HepG2 (cell line): ENCODE data around the gene KBTBD13. TPM values are rescaled to one million over a fixed set of nuclear protein-coding genes. Genes with fewer than 3 reads are reported as not detected.

Source experiments
- CTCF ChIP-seq: sonication (generic); formaldehyde crosslinking; IDR thresholded peaks from 2 replicates; pipeline ENCODE4 v1.5.0; 2020; ENCODE audit warnings: mild to moderate bottlenecking, missing genetic modification reagents, moderate library complexity
- EED ChIP-seq: sonication (generic); formaldehyde crosslinking; IDR thresholded peaks from 2 replicates; pipeline ENCODE4 v1.5.0; 2020; ENCODE audit warnings: mild to moderate bottlenecking, missing genetic modification reagents
- FOSL2 ChIP-seq: sonication (generic); formaldehyde crosslinking; IDR thresholded peaks from 2 replicates; pipeline ENCODE4 v1.4.0; 2020; ENCODE audit warnings: missing genetic modification reagents
- FOXO1 ChIP-seq: sonication (generic); formaldehyde crosslinking; IDR thresholded peaks from 2 replicates; pipeline ENCODE4 v1.4.0; 2020; ENCODE audit warnings: missing genetic modification reagents
- GMEB1 ChIP-seq: sonication (generic); formaldehyde crosslinking; IDR thresholded peaks from 2 replicates; pipeline ENCODE4 v1.5.1; 2020; ENCODE audit warnings: missing genetic modification reagents, mild to moderate bottlenecking, borderline replicate concordance
- GPN1 ChIP-seq: sonication (generic); formaldehyde crosslinking; IDR thresholded peaks from 2 replicates; pipeline ENCODE4 v1.5.1; 2020; ENCODE audit warnings: missing genetic modification reagents, borderline replicate concordance
- HMGXB4 ChIP-seq, 2 experiments: sonication (generic) in 1 of 2; formaldehyde crosslinking in 1 of 2; IDR thresholded peaks; 2 replicates each; pipeline versions ENCODE4 v1.4.0 to v1.6.1; 2018 to 2020; ENCODE audit warnings: missing genetic modification reagents in 2 of 2, borderline replicate concordance in 1 of 2, low read depth in 1 of 2, mild to moderate bottlenecking in 1 of 2, missing biosample characterization in 1 of 2
- KMT2B ChIP-seq: IDR thresholded peaks from 2 replicates; pipeline ENCODE4 v1.6.1; 2016; ENCODE audit warnings: missing genetic modification reagents, missing compliant biosample characterization
- MXD3 ChIP-seq: IDR thresholded peaks from 2 replicates; pipeline ENCODE4 v1.6.1; 2016; ENCODE audit warnings: mild to moderate bottlenecking, missing biosample characterization, missing genetic modification reagents
- SKIL ChIP-seq: sonication (generic); formaldehyde crosslinking; IDR thresholded peaks from 2 replicates; pipeline ENCODE4 v1.8.0; 2022; ENCODE audit warnings: missing genetic modification reagents, mild to moderate bottlenecking, moderate library complexity, borderline replicate concordance
- SNAPC2 ChIP-seq: sonication (generic); formaldehyde crosslinking; IDR thresholded peaks from 2 replicates; pipeline ENCODE4 v1.8.1; 2022; ENCODE audit warnings: mild to moderate bottlenecking, missing genetic modification reagents
- TBP ChIP-seq: sonication (generic); formaldehyde crosslinking; IDR thresholded peaks from 2 replicates; pipeline ENCODE4 v1.5.0; 2020; ENCODE audit warnings: missing genetic modification reagents
- TOE1 ChIP-seq: sonication (generic); formaldehyde crosslinking; IDR thresholded peaks from 2 replicates; pipeline ENCODE4 v1.4.0; 2020; ENCODE audit warnings: mild to moderate bottlenecking, missing genetic modification reagents
- ZNF3 ChIP-seq: IDR thresholded peaks from 2 replicates; pipeline ENCODE4 v1.7.0; 2017; ENCODE audit warnings: inconsistent platforms
- ZNF34 ChIP-seq: sonication (generic); formaldehyde crosslinking; IDR thresholded peaks from 2 replicates; pipeline ENCODE4 v1.4.0; 2020; ENCODE audit warnings: mild to moderate bottlenecking, missing genetic modification reagents, borderline replicate concordance
- ZNF572 ChIP-seq: sonication (generic); formaldehyde crosslinking; IDR thresholded peaks from 2 replicates; pipeline ENCODE4 v1.5.1; 2020; ENCODE audit warnings: mild to moderate bottlenecking, missing genetic modification reagents
- ZNF749 ChIP-seq: sonication (generic); formaldehyde crosslinking; IDR thresholded peaks from 2 replicates; pipeline ENCODE4 v1.8.0; 2022; ENCODE audit warnings: mild to moderate bottlenecking, missing genetic modification reagents, moderate library complexity, borderline replicate concordance
- ZSCAN31 ChIP-seq: sonication (generic); formaldehyde crosslinking; IDR thresholded peaks from 2 replicates; pipeline ENCODE4 v1.5.0; 2020; ENCODE audit warnings: low read depth, mild to moderate bottlenecking, missing genetic modification reagents
- ZUFSP ChIP-seq: sonication (generic); formaldehyde crosslinking; IDR thresholded peaks from 2 replicates; pipeline ENCODE4 v1.9.0; 2021; ENCODE audit warnings: missing genetic modification reagents, mild to moderate bottlenecking, borderline replicate concordance
- polyA plus RNA-seq, 8 experiments: library from polyadenylated mRNA; depleted of rRNA in 3 of 8; stranded (reverse) in 7 of 8; unstranded in 1 of 8; fragments of >200 nt; fragmentation: Illumina TruSeq in 4 of 8; extraction: Trizol in 4 of 8; gene quantifications; 2 replicates each; pipeline versions ENCODE4 v1.2.1 to v1.2.3, GENCODE V29; 2011 to 2016; ENCODE audit warnings: low read depth in 4 of 8, missing spikeins in 1 of 8, mixed read lengths in 1 of 8; ENCODE audit not compliant: insufficient read depth in 1 of 8
- total RNA-seq, 5 experiments: library from RNA; depleted of rRNA; stranded (reverse); fragments of >200 nt; fragmentation: Illumina TruSeq; extraction: Trizol; gene quantifications; 2 replicates each; pipeline ENCODE4 v1.2.3, GENCODE V29; 2016; ENCODE audit warnings: low read depth in 1 of 5

Gene KBTBD13
- total and polyA plus RNA-seq, 2 of the 13 experiments (the other 11 are each of a cell fraction or from before 2014, with no cell fraction given), result not detected

GRCh38 chr15:65044724-65045481 is 31.6 kb upstream of the KBTBD13 start, which contains the start of gene SLC51B (continued):
- 0 out of 2 replicates have a peak, but pooled peaks have one; percentile 17 for TF ChIP-seq CTCF (CRISPR knock-in tag)
- no peak for TF ChIP-seq TBP (CRISPR knock-in tag)
- TF ChIP-seq ZNF749, result peak; percentile 47; the same call in 1 of the 2 replicates
- TF ChIP-seq KMT2B (CRISPR knock-in tag), result no peak; the same call in 1 of the 2 replicates
- TF ChIP-seq EED (CRISPR knock-in tag), result no peak
- no peak for TF ChIP-seq ZNF34
- TF ChIP-seq ZSCAN31, result peak; percentile 62; the same call in 1 of the 2 replicates
- TF ChIP-seq MXD3 (CRISPR knock-in tag), result no peak
- peak; percentile 54; the same call in 1 of the 2 replicates for TF ChIP-seq GMEB1
- no peak for TF ChIP-seq TOE1 (CRISPR knock-in tag)
- peak in 1 of 2 experiments; percentile 72; a peak in 2 of 4 replicates for TF ChIP-seq HMGXB4 (CRISPR knock-in tag; IDR thresholded peaks at IDR 0.05; ENCODE audit: borderline replicate concordance in 1 of 2, low read depth in 1 of 2)
- TF ChIP-seq FOXO1 (CRISPR knock-in tag), result peak; percentile 92
- TF ChIP-seq SKIL, result peak; percentile 73; the same call in 1 of the 2 replicates
- no peak for TF ChIP-seq ZNF3 (CRISPR knock-in tag)
- no peak for TF ChIP-seq GPN1 (CRISPR knock-in tag)
- 0 out of 2 replicates have a peak, but pooled peaks have one; percentile 75 for TF ChIP-seq ZNF572 (CRISPR knock-in tag)
- peak; percentile 83 for TF ChIP-seq FOSL2 (CRISPR knock-in tag)
- no peak for TF ChIP-seq ZUFSP (CRISPR knock-in tag)
- no peak for TF ChIP-seq SNAPC2 (CRISPR knock-in tag)
